Measurements from ENCODE around the gene FILIP1L. TPM values are rescaled to one million over a fixed set of nuclear protein-coding genes. Genes with fewer than 3 reads are reported as not detected.

The FILIP1L gene
- total RNA-seq, 2 experiments from 2014 or later, result not detected

DNA sequence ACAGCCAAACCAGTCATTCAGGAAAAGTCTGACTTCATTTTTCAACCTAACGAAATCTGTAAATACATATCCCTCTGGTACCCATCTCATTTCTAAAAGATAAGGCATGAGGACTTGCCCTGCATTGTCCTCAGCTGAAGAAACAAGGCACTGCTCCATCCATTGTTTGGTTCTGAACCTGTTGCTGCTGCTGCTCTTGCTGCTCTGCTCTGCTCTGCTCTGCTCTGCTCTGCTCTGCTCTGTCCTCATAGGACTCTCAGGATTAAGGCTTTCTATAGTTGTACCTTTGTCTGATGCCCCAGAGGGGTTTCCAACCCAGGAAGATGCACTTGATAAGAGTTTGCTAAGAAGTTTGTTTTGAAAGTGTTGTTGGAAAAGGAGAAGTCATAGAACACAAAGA, 258.4 kb downstream of the FILIP1L start:
- no peak overlapping the region for H3K4me2 ChIP-seq (ENCODE audit: low read length)

DNA sequence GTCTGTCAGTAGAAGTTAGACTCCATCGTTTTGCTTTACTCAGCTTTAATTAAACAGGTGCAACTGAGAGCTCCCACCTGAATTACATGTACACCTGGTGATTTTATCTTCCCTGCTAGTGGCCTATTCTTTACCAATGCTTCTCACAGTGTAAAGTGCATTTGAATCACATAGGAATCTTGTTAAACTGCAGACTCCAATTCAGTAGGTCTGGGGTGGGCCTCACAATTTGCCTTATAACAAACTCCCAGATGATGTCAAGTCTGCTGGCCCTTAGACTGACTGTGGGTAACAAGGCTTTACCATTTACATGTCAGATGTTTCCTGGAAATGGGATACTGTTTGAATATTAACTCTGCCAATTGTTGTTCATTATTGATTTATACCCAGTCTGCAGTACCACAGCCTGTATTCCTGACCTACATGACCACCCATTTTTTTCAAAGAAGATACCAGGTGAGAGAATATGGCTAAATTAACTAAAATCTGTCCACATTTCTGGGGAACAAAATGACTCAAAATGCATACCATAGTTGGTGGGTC, 259.5 kb downstream of the FILIP1L start:
- H3K79me2 ChIP-seq (ENCODE audit: insufficient read depth, low read depth, low read length), result no peaks in the 10 kb centered on the region; the same call in 1 of the 2 replicates
- H3K9me2 ChIP-seq (ENCODE audit: insufficient read depth, low read length), result no peaks in the 10 kb centered on the region
- TF ChIP-seq, protein P1, sequence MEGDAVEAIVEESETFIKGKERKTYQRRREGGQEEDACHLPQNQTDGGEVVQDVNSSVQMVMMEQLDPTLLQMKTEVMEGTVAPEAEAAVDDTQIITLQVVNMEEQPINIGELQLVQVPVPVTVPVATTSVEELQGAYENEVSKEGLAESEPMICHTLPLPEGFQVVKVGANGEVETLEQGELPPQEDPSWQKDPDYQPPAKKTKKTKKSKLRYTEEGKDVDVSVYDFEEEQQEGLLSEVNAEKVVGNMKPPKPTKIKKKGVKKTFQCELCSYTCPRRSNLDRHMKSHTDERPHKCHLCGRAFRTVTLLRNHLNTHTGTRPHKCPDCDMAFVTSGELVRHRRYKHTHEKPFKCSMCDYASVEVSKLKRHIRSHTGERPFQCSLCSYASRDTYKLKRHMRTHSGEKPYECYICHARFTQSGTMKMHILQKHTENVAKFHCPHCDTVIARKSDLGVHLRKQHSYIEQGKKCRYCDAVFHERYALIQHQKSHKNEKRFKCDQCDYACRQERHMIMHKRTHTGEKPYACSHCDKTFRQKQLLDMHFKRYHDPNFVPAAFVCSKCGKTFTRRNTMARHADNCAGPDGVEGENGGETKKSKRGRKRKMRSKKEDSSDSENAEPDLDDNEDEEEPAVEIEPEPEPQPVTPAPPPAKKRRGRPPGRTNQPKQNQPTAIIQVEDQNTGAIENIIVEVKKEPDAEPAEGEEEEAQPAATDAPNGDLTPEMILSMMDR (conservative IDR thresholded peaks at IDR 0.05; ENCODE audit: low read length), result no peak
- no peak for TF ChIP-seq EZH2phosphoT487 (IDR thresholded peaks at IDR 0.05; ENCODE audit: borderline replicate concordance, low read depth, low read length)
- CTCF ChIA-PET (ENCODE audit: unreplicated experiment), result no interaction called here
- 0 out of 2 replicates have a peak, but pooled peaks cover 23% of the 10 kb centered on the region for H4K20me1 ChIP-seq (ENCODE audit: insufficient read depth, low read length)
- H3K9me3 ChIP-seq (ENCODE audit: low read length), result no peaks in the 10 kb centered on the region
- POLR2A ChIA-PET, result no interaction called here
- H3K27ac ChIP-seq (ENCODE audit: low read depth, low read length, poor library complexity, severe bottlenecking), result no peak overlapping the region
- H3K4me2 ChIP-seq (ENCODE audit: low read length), result no peak overlapping the region
- intact Hi-C loops (cut with micrococcal nuclease; ENCODE audit: unreplicated experiment), result no loop called here
- H3K4me1 ChIP-seq (ENCODE audit: insufficient read depth, low read length, poor library complexity, severe bottlenecking), result no peaks in the 10 kb centered on the region
- H2AFZ ChIP-seq (ENCODE audit: low read length), result no peak overlapping the region
- BruUV-seq (replicated peaks), result no TSS peak
- DNase-seq (ENCODE audit: low spot score), result no peak
- no peak overlapping the region for H3K4me3 ChIP-seq (ENCODE audit: low read depth, low read length, poor library complexity, severe bottlenecking)
- no peaks in the 10 kb centered on the region for H3K36me3 ChIP-seq (ENCODE audit: insufficient read depth, low read length)

More for the DNA sequence above, 258.4 kb downstream of the FILIP1L start:
- ChIA-PET CTCF (ENCODE audit: unreplicated experiment) (no interaction called here), POLR2A (no interaction called here)
- no peak for DNase-seq (ENCODE audit: low spot score)
- H3K4me3 ChIP-seq (ENCODE audit: low read depth, low read length, poor library complexity, severe bottlenecking), result no peak overlapping the region
- H3K4me1 ChIP-seq (ENCODE audit: insufficient read depth, low read length, poor library complexity, severe bottlenecking), result no peaks in the 10 kb centered on the region
- TF ChIP-seq EZH2phosphoT487 (IDR thresholded peaks at IDR 0.05; ENCODE audit: borderline replicate concordance, low read depth, low read length), result no peak
- TF ChIP-seq, protein P1 (conservative IDR thresholded peaks at IDR 0.05; ENCODE audit: low read length), result no peak
- no peaks in the 10 kb centered on the region for H3K9me2 ChIP-seq (ENCODE audit: insufficient read depth, low read length)
- H4K20me1 ChIP-seq (ENCODE audit: insufficient read depth, low read length), result 0 out of 2 replicates have a peak, but pooled peaks cover 23% of the 10 kb centered on the region
- H3K9me3 ChIP-seq (ENCODE audit: low read length), result no peaks in the 10 kb centered on the region
- no TSS peak for BruUV-seq (replicated peaks)
- no peaks in the 10 kb centered on the region; the same call in 1 of the 2 replicates for H3K79me2 ChIP-seq (ENCODE audit: insufficient read depth, low read depth, low read length)
- H3K36me3 ChIP-seq (ENCODE audit: insufficient read depth, low read length), result no peaks in the 10 kb centered on the region
- H3K27ac ChIP-seq (ENCODE audit: low read depth, low read length, poor library complexity, severe bottlenecking), result no peak overlapping the region
- no peak overlapping the region for H2AFZ ChIP-seq (ENCODE audit: low read length)
- intact Hi-C loops (cut with micrococcal nuclease; ENCODE audit: unreplicated experiment), result no loop called here

DNA sequence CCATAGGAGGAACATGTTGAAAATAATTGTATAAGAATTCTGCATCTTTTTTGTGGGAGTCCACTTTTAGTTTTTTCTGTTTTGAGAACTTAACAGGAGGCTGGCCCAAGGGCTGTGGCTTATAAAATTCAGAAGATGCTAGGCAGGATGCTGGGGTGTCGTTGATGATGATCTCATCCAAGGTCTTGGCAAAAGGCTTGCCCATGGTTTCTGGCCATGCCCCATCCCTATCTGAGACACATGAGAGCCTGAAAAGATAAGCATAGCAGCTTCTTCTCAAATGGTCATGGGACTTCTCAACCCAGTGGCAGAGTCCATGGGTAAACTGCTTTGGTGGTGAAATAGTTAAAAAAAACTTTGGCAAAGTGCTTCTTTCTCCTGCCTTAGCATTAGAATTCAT, 261.4 kb downstream of the FILIP1L start:
- intact Hi-C loops (cut with micrococcal nuclease; ENCODE audit: unreplicated experiment), result no loop called here
- H2AFZ ChIP-seq (ENCODE audit: low read length), result no peak overlapping the region
- H3K4me2 ChIP-seq (ENCODE audit: low read length), result no peak overlapping the region
- ChIA-PET POLR2A (no interaction called here), CTCF (ENCODE audit: unreplicated experiment) (no interaction called here)
- no peak overlapping the region for H3K27ac ChIP-seq (ENCODE audit: low read depth, low read length, poor library complexity, severe bottlenecking)
- H3K4me3 ChIP-seq (ENCODE audit: low read depth, low read length, poor library complexity, severe bottlenecking), result no peak overlapping the region
- no peaks in the 10 kb centered on the region for H3K4me1 ChIP-seq (ENCODE audit: insufficient read depth, low read length, poor library complexity, severe bottlenecking)
- 0 out of 2 replicates have a peak, but pooled peaks cover 23% of the 10 kb centered on the region for H4K20me1 ChIP-seq (ENCODE audit: insufficient read depth, low read length)
- no peaks in the 10 kb centered on the region for H3K36me3 ChIP-seq (ENCODE audit: insufficient read depth, low read length)
- H3K9me2 ChIP-seq (ENCODE audit: insufficient read depth, low read length), result no peaks in the 10 kb centered on the region
- no TSS peak for BruUV-seq (replicated peaks)
- no peak for DNase-seq (ENCODE audit: low spot score)
- H3K9me3 ChIP-seq (ENCODE audit: low read length), result no peaks in the 10 kb centered on the region
- H3K79me2 ChIP-seq (ENCODE audit: insufficient read depth, low read depth, low read length), result no peaks in the 10 kb centered on the region; the same call in 1 of the 2 replicates
- TF ChIP-seq, protein P1 (conservative IDR thresholded peaks at IDR 0.05; ENCODE audit: low read length), result no peak
- TF ChIP-seq EZH2phosphoT487 (IDR thresholded peaks at IDR 0.05; ENCODE audit: borderline replicate concordance, low read depth, low read length), result no peak
